Measurements from ENCODE around the gene RAB17.

The RAB17 gene

DNA sequence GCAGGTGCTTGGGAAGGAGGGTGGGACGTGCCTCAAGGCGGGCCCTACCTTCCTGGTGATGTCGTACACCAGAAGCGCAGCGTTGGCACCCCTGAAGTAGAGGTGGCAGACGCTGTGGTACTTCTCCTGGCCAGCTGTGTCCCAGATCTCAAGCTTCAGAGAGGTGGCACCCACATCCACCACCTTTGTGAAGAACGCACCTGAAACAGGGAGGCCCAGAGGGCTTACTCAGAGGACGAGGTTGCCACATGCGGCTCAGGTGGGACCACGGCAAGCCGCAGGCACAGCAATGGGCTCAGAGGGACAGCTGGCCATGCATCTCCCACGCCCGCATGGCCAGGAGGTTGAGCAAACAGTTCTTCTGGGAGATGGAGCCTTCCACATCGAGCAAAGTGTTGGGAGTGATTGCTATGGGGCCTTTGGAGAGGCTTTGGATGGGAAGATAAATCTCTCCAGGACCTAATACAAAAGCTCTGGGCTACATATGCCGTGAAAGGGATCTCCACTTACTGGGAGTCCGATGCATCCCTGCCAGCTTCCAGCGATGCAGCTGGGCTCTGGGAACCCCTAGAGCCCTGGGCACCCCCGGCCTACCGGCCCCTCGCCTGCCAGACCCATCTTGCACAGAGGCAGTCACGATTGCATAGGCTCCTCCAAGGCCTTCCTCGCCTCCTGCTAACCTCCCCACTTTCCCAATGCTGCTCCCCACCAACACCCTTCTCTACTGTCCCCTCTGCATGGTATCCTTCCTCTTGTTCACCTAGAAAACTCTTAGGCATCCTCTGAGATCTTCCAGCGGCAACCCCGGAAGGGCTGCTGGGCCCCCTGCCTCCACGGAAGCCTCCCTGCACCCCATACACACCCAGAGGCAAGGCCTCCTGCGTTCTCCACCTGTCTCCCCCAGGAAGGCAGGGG is 12.3 kb downstream of the RAB17 start:
- DNase-seq (ENCODE audit: low read depth in 2 of 2): no peak

- no peak for DNase-seq (ENCODE audit: low read depth in 2 of 2)
Observed at GRCh38 chr2:237577458-237577857, 13.1 kb downstream of the RAB17 start.

GRCh38 chr2:237576974-237577373 is 13.6 kb downstream of the RAB17 start:
- no peak for DNase-seq (ENCODE audit: low read depth in 2 of 2)

GRCh38 chr2:237575869-237576862 is 14.4 kb downstream of the RAB17 start:
- DNase-seq (ENCODE audit: low read depth in 2 of 2): no peak

GRCh38 chr2:237574894-237575868 is 15.4 kb downstream of the RAB17 start:
- no peak for DNase-seq (ENCODE audit: low read depth in 2 of 2)

- no peak for DNase-seq (ENCODE audit: low read depth in 2 of 2)
Observed at GRCh38 chr2:237574467-237574866, 16.1 kb downstream of the RAB17 start.

DNA sequence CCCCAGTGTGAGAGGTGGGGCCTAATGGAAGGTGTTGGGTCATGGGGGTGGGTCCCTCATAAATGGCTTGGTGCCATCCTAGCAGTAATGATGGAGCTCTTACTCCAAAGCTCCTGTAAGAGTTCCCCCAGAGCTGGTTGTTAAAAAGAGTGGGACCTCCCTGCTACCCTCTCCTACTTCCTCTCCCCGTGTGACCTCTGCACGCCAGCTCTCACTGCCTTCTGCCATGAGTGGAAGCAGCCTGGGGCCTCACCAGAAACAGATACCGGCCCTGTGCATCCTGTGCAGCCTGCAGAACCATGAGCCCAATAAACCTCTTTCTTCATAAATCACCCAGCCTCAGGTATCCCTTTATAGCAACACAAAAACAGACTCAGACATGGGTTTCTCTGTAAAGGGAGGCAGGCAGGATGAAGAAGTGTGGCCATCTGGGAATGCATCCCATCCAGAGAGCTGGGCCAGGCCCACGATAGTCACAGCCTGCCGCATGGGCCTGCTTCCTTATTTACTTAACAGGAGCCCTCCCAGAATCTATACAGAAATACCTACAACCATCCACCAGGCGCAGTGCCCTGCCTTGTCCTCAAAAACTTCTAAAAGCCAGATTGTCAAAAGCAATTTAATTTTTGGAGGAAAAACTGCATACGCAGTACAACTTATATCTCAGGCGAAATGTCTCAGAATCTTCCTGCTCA is 16.7 kb downstream of the RAB17 start:
- DNase-seq (ENCODE audit: low read depth in 2 of 2): no peak

GRCh38 chr2:237572742-237573101 is 17.8 kb downstream of the RAB17 start:
- no peak for DNase-seq (ENCODE audit: low read depth in 2 of 2)

DNA sequence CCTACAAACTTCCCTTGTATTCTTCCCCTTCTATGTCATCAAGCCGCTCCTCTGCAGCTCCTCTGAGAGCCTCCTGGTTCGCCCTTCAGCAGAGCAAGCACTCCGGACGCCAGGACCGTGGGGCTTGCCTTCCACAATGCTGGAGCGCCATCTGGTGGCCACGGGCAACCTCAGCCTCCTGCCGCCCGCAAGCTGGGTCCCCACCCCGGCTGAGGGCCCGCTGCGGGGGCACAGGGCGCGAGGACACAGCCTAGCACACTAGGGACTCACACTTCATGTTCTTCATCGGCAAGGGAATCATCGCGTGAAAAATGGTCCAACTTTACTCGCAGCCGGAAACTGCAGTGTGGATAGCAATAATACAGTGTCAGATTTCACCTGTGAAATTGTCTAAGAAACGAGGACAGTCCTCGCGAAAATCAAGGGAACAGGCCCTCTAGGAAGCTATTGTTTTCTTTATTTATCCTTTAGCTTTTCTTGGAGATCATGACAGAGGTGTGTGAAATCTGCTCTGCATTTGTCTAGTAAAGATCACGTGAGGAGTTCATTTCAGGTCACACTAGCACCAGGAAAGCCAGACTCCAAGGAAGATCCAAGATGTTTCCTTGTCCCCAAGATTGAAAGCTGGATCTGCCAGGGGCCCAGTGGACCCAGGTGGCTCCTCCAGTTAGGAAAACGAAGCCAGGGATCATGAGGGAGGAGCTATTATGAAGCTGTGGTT is 18.4 kb downstream of the RAB17 start:
- DNase-seq (ENCODE audit: low read depth in 2 of 2): peak; percentile 67 to 88

DNA sequence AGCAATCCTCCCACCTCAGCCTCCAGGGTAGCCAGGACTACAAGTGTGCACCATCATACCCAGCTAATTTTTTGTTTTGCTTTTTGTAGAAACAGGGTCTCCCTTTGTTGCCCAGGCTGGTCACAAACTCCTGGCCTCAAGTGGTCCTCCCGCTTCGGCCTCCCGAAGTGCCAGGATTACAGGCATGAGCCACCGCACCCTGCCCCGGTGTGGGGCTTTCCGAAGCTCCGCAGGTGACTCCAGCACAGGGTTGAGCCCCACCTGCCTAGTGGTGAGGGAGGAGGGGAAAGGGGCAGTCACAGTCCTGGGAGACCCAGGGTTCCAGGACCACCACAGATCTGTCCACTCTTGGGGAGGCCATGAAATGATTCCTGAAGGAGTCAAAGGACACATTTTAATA is 19.0 kb downstream of the RAB17 start:
- no peak for DNase-seq (ENCODE audit: low read depth in 2 of 2)

DNA sequence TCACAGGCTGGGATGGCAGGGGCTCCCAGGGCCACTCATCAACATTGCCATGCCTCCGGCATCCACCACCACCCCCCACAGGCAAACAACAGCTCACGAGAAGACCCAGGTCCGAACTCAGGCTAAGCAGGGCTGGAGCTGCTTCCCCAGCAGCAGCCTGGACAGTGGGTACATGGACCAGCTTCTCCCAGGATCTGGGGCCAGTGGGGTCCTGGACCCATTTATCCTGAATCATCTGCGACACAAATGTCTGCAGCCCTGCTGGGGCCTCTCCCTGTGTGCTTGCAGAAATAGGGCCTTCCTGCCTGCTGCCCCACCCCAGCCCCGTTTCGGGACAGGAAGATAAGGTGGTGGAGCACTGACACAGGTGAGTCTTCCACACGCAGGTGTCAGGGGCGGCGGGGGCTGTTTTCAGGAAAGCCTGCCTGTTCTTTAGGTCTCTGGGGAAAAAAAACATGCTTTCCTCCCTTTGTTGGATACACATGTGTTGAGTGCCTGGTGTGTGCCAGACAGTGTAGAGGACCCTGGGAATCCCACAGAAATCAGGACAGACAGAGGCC is 19.7 kb downstream of the RAB17 start:
- DNase-seq (ENCODE audit: low read depth in 2 of 2): no peak

DNA sequence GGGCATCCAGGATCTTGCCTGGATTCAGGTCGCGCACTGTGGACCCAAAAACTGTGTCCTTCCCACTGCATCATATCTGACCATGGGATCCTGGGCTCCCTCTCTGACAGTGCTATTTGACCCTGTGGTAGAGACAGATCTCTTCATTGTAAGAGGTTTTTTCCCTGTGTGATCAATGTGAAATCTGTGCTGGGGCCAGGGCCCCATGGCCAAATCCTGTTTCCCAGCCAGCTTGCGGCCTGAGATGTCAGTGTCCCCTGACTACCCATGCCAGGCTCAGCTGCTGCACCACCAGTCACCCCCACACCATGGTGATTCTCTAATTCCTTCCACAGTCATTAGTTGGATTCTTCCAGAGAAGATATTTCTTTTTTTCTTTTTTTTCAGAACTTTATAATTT is 20.6 kb downstream of the RAB17 start:
- DNase-seq (ENCODE audit: low read depth in 2 of 2): no peak

DNA sequence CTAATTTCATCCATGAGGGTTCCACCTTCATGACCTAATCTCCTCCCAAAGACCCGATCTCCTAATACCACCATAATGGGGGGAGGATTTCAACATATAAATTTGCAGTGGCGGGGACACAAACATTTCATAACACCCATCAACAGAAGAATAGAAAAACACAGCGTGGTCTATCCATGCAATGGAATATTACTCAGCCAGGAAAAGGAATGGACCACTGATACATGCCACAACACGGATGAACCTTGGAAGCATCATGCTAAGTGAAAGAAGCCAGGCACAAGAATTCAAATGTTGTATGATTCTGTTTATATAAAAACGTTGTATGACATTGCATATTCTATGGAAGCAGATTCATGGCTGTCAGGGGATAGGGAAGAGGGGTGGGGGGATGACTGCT is 21.5 kb downstream of the RAB17 start:
- no peak for DNase-seq (ENCODE audit: low read depth in 2 of 2)

- no peak for DNase-seq (ENCODE audit: low read depth in 2 of 2)
Observed at GRCh38 chr2:237568121-237568660, 22.3 kb downstream of the RAB17 start.

DNA sequence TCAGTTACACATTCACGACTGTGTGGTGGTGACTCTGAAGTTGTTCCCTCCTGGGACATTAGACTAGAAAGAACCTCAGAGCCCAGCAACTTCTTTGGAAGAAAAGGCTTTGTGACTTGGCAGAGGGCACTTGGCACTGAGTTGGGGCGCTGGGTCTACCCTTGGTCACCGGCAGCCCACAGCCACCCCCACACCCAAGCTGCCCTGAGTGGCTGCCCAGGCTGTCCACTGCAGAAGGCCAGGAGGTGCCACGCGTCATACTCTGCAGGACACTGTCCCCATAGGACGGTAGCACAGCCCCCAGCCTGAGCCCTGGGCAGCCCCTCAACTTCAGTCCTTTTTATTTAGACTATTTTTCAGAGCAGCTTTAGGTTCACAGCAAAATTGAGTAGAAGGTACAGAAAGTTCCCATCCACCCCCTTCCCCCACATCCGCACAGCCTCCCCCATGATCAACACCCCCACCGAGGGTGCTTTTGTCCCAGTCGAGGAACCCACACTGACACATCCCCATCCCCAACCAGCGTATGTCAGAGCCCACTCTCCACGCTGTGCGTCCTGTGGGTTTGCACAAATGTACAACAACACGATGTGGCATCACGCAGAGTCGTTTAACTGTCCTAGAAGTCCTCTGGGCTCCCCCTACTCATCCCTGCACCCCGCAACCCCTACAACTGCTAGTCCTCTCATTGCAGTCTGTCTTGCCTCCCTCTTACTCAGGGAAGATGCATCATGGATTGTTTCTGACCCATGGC is 23.1 kb downstream of the RAB17 start:
- DNase-seq (ENCODE audit: low read depth in 2 of 2): no peak

DNA sequence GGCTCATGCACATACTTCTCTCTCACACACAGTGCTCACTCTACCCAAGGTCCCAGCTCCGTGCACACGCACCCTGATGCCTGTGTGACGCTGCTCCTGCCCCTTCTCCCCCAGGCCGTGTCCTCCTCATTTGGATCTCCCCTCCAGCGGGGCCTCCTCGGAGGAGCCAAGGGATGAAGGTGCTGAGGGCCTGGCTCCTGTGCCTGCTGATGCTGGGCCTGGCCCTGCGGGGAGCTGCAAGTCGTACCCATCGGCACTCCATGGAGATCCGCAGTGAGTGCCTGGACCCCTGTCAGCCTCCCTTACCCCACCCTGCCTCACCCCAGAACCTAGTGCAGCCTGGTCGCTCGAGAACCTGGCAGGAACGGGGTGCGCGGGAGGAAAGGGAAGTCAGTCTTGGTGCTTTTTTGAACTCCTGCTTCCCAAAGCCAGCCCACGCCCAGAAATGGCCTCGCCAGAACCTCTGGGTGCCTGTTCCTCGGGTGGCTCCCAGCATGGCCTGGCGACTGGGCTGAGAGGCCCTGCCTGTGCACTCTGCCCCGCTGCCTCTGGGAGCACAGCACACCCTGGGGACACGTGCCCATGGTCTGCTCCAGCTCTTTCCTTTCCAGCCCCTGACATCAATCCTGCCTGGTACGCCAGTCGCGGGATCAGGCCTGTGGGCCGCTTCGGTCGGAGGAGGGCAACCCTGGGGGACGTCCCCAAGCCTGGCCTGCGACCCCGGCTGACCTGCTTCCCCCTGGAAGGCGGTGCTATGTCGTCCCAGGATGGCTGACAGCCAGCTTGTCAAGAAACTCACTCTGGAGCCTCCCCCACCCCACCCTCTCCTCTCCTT is 23.9 kb downstream of the RAB17 start, which contains the start of gene PRLH:
PRLH (plus strand) TSS at position 174 of the 835 bp plus-strand sequence; CDS start at position 174, 0 bp downstream.
- DNase-seq (ENCODE audit: low read depth in 2 of 2): no peak

- no peak for DNase-seq (ENCODE audit: low read depth in 2 of 2)
Observed at GRCh38 chr2:237565974-237566373, 24.6 kb downstream of the RAB17 start.

Data from stimulated activated CD4-positive, alpha-beta T cell treated with anti-CD3 and anti-CD28 coated beads, Interleukin-1b, Interleukin-23, amount 100 ng/mL, for 1 hour (primary cell).